NCI-H1105 treated with DMSO at 0.1 percent for 48 hours (cell line): ENCODE results near the gene RAB43.

Experiments used
- DNase-seq: peaks from one replicate; lab custom pipeline; 2025; lab: John Stamatoyannopoulos, UW

The RAB43 gene

GRCh38 chr3:129038121-129038855 is 83.3 kb downstream of the RAB43 start:
- no peak for DNase-seq
